ENCODE data around the gene MARCHF10.

The MARCHF10 gene

DNA sequence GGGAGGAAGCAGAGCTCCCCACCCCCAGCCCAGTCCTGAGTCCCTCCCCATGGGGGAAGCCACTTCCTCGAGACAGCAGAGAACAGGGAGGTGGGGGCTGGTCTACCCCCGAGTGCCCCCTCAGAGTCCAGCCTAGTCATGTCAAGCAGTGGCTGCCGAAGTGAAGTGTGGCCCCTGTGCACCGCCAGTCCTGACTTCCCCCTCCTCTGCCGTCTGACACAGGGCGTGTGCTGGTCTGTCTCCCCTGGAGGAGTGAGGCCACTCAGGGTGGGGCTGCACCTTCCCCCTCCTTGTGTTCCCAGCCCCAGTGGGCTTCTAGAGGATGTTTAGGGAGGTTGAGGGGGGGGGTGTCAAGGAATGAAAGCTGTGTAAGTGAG, 133.8 kb downstream of the MARCHF10 start:
- DNase-seq: no peak

DNA sequence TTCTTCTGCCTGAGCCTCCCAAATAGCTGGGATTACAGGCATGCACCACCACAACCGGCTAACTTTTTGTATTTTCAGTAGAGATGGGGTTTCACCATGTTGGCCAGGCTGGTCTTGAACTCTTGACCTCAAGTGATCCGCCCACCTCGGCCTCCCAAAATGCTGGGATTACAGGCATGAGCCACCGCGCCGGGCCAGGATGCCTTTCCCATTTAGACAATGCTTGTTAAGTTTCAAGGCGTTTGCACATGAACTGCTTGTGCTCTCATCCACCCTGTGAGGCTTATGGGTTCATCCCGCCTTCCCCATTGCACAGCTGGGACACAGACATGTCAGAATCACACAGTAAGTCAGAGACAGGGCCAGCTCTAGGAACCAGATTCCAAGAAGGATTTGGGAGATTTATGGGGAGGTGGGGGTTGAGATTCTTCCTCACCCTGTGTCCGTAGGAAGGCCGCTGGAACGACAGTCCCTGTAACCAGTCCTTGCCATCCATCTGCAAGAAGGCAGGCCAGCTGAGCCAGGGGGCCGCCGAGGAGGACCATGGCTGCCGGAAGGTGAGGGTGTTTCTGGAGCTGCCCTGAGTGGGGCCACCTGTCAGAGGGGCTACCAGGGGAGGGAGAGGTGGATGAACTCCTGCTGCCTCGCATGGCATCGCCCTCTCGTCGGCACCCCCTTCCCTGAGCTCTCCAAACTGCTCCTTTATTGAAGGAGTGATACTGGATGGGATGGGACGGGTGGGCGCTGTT, 134.3 kb downstream of the MARCHF10 start:
- no peak for DNase-seq

- no peak for DNase-seq
Measured at GRCh38 chr17:62672957-62673356, 135.2 kb downstream of the MARCHF10 start.

DNA sequence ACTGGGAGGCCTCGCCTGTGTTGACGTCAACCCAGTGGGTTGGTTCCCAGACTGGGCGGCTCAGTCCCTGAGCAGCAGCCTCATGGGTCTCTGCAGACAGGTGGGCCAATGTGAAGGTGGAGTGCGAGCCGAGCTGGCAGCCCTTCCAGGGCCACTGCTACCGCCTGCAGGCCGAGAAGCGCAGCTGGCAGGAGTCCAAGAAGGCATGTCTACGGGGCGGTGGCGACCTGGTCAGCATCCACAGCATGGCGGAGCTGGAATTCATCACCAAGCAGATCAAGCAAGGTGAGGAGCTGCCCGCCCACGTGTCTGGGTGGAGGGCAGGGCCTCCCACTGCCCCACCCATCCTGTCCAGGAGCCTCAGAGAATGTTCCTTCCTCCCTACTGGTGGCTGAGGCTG, 136.6 kb downstream of the MARCHF10 start:
- no peak for DNase-seq

- DNase-seq: no peak
Measured at GRCh38 chr17:62670202-62670821, 137.8 kb downstream of the MARCHF10 start.

DNA sequence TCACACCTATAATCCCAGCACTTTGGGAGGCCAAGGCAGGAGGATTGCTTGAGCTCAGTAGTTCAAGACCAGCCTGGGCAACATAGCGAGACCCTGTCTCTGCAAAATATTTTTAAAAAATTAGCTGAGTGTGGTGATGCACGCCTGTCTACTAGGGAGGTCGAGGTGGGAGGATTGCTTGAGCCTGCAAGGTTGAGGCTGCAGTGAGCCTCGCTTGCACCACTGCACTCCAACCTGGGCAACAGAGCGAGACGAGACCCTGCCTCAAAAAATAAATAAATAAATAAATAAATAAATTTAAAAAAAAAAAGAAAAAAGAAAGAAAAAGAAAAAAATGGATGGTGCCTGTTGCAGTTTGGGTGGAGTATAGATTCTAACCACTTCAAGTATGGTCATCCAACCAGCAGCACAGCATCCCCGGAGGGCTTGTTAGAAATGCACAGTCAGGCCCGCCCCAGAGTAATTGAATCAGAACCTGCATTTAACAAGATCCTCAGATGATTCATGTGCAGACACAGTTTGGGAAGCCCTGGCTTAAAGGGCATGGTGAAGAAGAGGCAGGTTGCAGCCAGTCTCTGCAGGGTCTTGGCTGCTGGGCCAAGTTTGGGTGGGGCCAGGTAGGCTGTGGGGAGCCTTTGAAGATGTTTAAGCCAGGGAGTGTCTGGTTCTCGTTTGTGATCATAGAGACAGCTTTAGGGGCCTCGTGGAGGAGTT, 139.9 kb downstream of the MARCHF10 start:
- peak; percentile 78 for DNase-seq

GRCh38 chr17:62666801-62667591, 141.1 kb downstream of the MARCHF10 start:
- DNase-seq: no peak

- no peak for DNase-seq
Measured at GRCh38 chr17:62666061-62666800, 141.9 kb downstream of the MARCHF10 start.

- no peak for DNase-seq
Measured at GRCh38 chr17:62665599-62665998, 142.5 kb downstream of the MARCHF10 start.

DNA sequence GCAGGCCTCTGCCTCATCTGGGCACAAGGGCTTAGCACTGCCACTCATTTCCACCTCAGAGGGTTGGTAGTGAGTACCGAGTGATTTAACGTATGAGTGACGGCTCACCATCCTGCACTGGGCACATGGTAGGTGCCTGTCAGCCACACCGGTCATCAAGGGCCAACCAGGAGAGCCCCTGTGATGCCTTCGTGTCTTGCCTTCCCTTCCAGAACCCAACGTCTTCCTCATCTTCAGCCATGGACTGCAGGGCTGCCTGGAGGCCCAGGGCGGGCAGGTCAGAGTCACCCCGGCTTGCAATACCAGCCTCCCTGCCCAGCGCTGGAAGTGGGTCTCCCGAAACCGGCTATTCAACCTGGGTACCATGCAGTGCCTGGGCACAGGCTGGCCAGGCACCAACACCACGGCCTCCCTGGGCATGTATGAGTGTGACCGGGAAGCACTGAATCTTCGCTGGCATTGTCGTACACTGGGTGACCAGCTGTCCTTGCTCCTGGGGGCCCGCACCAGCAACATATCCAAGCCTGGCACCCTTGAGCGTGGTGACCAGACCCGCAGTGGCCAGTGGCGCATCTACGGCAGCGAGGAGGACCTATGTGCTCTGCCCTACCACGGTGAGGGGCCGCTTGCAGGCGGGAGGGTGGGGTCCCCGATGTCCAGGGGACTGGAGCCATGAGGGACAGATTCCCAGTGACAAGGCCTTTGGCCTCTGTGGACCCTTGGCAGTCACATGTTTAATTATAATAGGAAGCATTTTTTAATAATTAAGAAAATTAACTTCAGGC, 143.6 kb downstream of the MARCHF10 start:
- DNase-seq: no peak

GRCh38 chr17:62663304-62663703, 144.8 kb downstream of the MARCHF10 start:
- no peak for DNase-seq

GRCh38 chr17:62662855-62663254, 145.3 kb downstream of the MARCHF10 start:
- no peak for DNase-seq

DNA sequence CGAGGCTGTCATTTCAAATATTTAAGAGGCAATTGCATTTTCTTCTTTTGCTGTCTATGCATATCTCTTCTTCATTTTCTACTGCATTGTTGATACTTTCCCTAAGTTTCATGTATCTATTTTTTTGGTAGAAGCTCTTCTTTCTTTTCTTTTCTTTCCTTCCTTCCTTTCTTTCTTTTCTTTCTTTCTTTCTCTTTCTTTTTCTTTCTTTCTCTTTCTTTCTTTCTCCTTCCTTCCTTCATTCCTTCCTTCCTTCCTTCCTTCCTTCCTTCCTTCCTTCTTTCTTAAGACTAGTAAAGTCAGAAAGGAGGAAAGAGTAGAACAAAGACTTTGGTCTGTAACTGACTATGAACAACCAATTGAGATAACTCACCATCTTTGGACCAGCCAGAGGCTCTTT, 146.8 kb downstream of the MARCHF10 start:
- DNase-seq: no peak

GRCh38 chr17:62660629-62661118, 147.4 kb downstream of the MARCHF10 start:
- DNase-seq: no peak

- DNase-seq: no peak
Measured at GRCh38 chr17:62658136-62658920, 149.8 kb downstream of the MARCHF10 start.

GRCh38 chr17:62657690-62658089, 150.4 kb downstream of the MARCHF10 start:
- DNase-seq: no peak

GRCh38 chr17:62657145-62657665, 150.9 kb downstream of the MARCHF10 start:
- no peak for DNase-seq

- no peak for DNase-seq
Measured at GRCh38 chr17:62656446-62656845, 151.7 kb downstream of the MARCHF10 start.

- no peak for DNase-seq
Measured at GRCh38 chr17:62655656-62656055, 152.5 kb downstream of the MARCHF10 start.

Measured in T1000 (cell line).